ENCODE results near the gene GFPT1. TPM values are rescaled to one million over a fixed set of nuclear protein-coding genes. Genes with fewer than 3 reads are reported as not detected.
A peak's percentile ranks its signal among the peaks of the same experiment; 100 is the strongest.

GFPT1 gene
- total and polyA plus RNA-seq, 9 of the 15 experiments (the other 6 are each of a cell fraction or from before 2014, with no cell fraction given) = 6.6 to 38.3 (median 15.9) TPM

GRCh38 chr2:69316550-69316949 is 70.5 kb downstream of the GFPT1 start (continued):
- peak; percentile 31; the same call in 1 of the 2 replicates for TF ChIP-seq PKNOX1 (IDR thresholded peaks at IDR 0.05)
- no peak for TF ChIP-seq GATAD2B (IDR thresholded peaks at IDR 0.05; ENCODE audit: borderline replicate concordance)
- peak in 1 of 2 experiments; percentile 90; a peak in 2 of 3 replicates for TF ChIP-seq CBX3 (IDR thresholded peaks at IDR 0.05; ENCODE audit: borderline replicate concordance in 1 of 2, low read length in 2 of 2)
- no peak for TF ChIP-seq ARID4B (CRISPR knock-in tag; IDR thresholded peaks at IDR 0.05)
- TF ChIP-seq THRAP3 (IDR thresholded peaks at IDR 0.05; ENCODE audit: borderline replicate concordance) = no peak
- TF ChIP-seq PHF20 (IDR thresholded peaks at IDR 0.05; ENCODE audit: partially characterized antibody) = no peak
- no peak for TF ChIP-seq ZNF696 (CRISPR knock-in tag; conservative IDR thresholded peaks at IDR 0.05)
- TF ChIP-seq POU5F1 (IDR thresholded peaks at IDR 0.05; ENCODE audit: borderline replicate concordance, low read depth, low read length, partially characterized antibody) = no peak
- TF ChIP-seq NFIX (CRISPR knock-in tag; IDR thresholded peaks at IDR 0.05; ENCODE audit: low read depth) = no peak
- TF ChIP-seq ZNF778 (CRISPR knock-in tag; IDR thresholded peaks at IDR 0.05) = no peak
- no peak for TF ChIP-seq NR2C2 (CRISPR knock-in tag; IDR thresholded peaks at IDR 0.05)
- TF ChIP-seq NR2C2 (tag; IDR thresholded peaks at IDR 0.05) = no peak
- TF ChIP-seq DEAF1 (CRISPR knock-in tag; IDR thresholded peaks at IDR 0.05) = 0 out of 2 replicates have a peak, but pooled peaks have one; percentile 22
- TF ChIP-seq KLF16 (IDR thresholded peaks at IDR 0.05) = no peak
- TF ChIP-seq VEZF1 (CRISPR knock-in tag; IDR thresholded peaks at IDR 0.05) = no peak
- no peak for TF ChIP-seq RAD21 (CRISPR knock-in tag; conservative IDR thresholded peaks at IDR 0.05 in 1 of 2, IDR thresholded peaks at IDR 0.05 in 1 of 2)
- no peak for TF ChIP-seq RBBP5 (IDR thresholded peaks at IDR 0.05; ENCODE audit: borderline replicate concordance, insufficient read depth, low read length, poor library complexity, severe bottlenecking)
- TF ChIP-seq FOXA3 (CRISPR knock-in tag; conservative IDR thresholded peaks at IDR 0.05 in 1 of 2, IDR thresholded peaks at IDR 0.05 in 1 of 2) = peak in 1 of 2 experiments; percentile 76; a peak in 2 of 4 replicates
- TF ChIP-seq CBFA2T3 (IDR thresholded peaks at IDR 0.05) = no peak
- TF ChIP-seq SOX6 (IDR thresholded peaks at IDR 0.05) = peak; percentile 54; the same call in 1 of the 2 replicates
